Stimulated activated CD4-positive, alpha-beta T cell treated with anti-CD3 and anti-CD28 coated beads, Interleukin-4, amount 100 ng/mL, for 4 hours (primary cell): Measurements from ENCODE around the gene YPEL5.
"Not testable (repeated sequence)": the region's sequence is repeated elsewhere in the genome, so short reads cannot be mapped to it uniquely, and the experiment has no call there.

Experiments used
- DNase-seq, 2 experiments: peaks; one replicate each; pipeline ENCODE4 v3.0.0-alpha.2; 2020

Gene YPEL5

DNA sequence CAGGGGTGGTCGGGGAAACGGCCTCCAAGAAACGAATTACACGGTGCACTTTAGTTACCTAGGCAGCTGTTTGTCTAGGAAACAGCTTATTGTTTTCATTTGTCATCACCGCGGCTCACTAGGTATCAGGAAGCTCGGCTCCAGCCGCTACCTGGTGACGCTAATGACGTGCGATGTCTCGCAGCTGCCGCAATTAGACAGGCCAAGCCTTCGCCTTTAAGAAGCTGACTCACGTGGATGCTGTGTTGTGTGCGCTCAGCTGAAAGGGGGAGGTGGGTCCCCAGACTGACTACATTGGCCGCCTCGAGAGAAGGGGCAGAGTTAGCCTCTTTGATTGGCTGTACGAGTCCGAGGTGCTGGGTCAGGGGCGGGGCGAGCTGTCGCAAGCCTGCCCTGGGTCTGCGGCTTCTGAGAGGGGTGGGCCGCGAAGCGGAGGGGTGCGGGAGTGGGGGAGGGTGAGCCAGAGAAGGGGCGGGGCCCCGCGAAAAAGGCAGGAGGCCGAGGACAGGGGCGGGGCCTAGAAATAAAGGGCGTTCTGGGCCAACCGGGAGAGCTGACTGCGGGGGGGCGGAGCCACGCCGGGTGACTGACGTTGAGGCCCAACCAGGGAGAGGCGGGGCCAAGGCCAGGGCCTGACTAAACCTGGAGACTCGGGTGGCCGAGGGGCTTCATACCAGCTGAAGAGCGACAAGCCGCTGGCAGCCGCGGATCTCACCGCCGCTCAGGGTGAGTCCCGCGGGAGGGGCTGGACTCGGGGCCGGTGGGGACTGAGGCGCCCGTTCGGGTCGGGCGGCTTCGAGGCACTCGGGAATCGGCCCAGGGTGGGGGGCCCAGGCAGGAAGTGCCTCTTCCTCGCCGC, at the start of gene YPEL5:
YPEL5 (plus strand) TSS at position 671 of the 859 bp plus-strand sequence. CDS start 9,645 bp downstream, outside the sequence.
- DNase-seq, result peak; percentile 98 to 100

DNA sequence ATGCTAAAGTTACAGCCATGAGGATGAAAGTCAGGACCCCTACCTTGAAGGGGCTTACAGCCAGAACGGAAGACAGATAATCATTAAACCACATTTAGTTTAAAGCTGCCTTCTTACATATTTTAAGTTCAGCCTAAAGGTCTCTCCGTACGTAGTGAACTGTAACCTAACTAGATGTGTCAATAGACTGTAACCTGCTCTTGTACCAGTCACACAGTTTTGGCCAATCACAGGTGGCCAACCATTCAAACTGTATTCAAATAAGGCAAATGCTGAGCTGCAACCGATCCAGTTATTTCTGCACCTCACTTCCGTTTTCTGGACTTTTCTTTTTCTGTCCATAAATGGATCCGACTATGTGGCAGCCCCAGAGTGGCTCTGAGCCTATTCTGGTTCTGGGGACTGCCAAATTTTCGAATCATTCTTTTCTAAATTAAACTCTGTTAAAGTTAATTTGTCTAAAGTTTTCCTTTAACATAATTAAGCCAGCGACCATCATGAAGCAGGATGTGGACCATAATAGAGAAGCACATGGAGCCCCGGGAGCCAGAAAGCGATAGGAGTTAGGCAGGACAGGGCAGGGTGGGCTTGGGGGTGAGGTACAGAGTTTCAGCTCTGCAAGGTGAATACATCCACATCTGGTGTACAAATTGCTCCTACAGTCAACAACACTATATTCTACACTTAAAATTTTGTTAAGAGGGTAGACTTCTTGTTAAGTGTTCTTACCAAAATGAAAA, 48.4 kb upstream of the YPEL5 start:
- no peak for DNase-seq

DNA sequence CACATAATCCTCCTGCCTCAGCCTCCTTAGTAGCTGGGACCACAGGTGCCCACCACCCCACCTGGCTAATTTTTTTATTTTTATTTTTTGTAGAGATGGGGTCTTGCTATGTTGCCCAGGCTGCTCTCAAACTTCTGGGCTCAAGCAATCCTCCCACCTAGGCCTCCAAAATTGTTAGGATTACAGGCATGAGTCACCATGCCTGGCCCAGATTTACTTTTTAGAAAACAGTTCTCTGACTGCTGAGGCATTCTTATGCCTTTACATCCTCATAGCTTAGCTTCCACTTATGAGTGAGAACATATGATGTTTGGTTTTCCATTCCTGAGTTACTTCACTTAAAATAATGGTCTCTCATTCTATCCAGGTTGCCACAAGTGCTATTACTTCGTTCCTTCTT, 47.4 kb upstream of the YPEL5 start:
- DNase-seq, result not testable (repeated sequence)

DNA sequence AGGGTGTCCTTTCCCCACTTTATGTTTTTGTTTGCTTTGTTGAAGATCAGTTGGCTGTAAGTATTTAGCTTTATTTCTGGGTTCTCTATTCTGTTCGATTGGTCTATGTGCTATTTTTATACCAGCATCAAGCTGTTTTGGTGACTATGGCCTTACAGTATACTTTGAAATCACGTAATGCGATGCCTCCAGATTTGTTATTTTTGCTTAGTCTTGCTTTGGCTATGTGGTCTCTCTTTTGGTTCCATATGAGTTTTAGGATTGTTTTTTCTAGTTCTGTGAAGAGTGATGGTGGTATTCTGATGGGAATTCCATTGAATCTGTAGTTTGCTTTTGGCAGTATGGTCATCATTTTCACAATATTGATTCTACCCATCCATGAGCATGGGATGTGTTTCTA, 46.1 kb upstream of the YPEL5 start:
- DNase-seq, result not testable (repeated sequence)

DNA sequence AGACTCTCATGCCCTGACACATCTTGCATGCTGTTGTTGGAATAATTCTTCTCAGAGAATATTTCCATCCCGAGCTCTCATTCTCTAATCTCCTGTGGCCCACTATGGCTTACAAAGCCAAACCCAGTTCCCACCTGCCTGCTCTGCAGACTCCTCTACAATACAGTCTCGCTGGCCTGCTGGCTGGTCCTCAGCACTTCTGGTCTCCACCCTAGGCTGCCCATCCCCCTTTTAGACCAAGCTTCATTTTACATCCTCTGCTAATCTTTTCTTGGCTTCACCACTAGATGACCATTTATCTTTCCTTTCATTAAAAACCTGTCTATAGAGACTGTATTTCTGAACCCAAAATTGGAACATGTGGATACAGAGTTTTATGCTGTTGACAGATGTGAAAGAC, 42.5 kb upstream of the YPEL5 start:
- DNase-seq, result no peak

DNA sequence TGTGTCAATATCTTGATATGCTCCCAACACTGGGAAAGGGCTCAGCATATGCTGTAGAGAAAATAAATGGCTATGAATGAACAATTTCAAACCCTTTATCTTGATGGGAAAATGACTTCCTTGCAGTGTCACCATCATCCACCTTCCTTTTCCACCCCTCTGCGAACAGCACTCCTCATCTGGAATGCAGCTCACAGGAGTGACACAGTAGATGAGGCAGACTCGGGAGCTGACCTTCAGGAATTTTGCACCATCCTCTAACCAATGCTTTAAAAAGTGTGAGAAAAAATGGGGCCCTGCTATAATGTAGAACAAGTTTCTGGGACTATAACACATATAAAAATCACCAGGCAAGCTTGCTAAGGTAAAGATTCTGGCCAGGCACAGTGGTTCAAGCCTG, 41.3 kb upstream of the YPEL5 start:
- no peak for DNase-seq

DNA sequence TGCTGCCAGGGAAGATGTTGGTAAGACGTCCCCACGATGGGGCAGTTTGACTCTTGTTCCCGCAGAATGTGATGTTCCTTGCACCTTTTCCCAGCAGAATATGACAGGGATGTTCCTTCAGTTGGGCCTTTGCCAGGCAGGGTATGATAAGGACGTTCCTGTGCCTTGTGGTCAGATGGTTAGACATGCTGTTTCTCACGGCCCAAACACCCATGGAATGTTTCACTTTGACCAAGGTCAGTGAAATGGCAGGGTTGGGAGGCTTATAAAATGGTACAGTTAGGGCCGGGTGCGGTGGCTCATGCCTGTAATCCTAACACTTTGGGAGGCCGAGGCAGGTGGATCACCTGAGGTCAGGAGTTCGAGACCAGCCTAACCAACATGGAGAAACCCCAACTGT, 40.3 kb upstream of the YPEL5 start:
- DNase-seq, result no peak

DNA sequence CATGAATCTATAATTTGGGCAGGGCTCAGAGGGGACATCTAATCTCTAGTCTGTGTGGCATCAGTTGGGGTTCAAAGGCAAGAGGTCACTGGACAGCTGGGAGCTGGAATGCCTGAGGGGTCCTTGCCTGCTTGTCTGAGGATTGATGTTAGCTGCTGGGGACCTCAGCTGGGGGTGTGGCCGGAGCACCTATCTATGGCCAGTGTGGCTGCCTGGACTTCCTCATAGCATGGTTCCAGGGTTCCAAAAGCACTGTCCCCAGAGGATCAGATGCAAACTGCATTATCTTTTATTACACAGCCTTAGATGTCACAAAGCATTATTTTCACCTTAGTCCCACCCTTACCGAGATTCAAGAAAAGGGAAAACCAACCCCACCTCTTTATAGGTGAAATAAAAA, 38.6 kb upstream of the YPEL5 start:
- no peak for DNase-seq

DNA sequence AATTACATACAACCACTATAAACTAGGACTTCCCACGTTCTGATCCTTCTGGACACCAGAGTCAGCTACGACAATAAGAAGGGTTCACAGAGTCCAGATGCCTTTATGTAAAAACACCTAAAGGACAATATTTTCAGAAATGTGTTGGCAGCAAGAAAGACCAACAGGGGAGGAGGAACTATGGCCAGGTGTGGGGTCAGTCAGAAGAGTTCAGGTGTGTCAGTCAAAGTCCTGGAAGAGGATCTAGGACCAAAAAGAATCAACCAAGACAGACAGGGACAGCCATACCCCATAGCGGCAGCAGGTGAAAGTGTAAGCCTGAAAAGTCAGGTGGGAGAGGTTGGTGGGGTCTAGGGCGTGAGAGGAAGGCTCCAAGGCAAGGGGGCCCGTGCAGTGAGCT, 38.0 kb upstream of the YPEL5 start:
- DNase-seq, result no peak

DNA sequence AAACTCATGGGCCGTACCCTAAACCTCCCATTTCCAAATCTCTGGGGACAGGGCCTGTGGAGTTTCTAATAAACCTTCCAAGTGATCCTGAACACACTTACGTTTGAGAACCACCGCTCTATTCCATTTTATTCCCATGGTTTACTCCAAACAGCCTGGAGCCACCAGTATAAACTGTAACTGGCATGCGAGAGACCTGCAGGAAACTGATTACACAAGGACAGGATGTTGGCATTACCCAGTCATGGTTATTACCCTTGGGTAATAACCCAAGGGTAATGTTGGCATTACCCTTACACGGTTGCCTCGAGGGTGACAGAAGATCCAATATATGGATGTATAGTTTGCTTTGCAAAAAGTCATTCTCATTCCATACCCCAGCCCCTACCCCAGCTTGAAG, 37.0 kb upstream of the YPEL5 start:
- DNase-seq, result no peak

DNA sequence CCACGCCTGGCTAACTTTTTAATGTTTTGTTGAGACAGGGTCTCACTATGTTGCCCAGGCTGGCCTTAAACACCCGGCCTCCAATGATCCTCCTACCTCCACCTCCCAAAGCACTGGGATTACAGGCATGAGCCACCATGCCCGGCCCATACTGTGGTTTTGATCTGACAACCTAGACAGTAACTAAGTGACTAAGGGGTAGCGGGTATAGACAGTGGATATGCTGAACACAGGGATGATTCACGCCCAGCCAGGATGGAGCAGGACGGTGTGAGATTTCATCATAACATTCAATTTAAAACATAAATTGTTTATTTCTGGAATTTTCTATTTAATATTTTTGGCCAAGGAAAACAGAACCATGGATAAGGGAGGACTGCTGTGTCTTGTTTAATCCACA, 36.0 kb upstream of the YPEL5 start:
- DNase-seq, result no peak

DNA sequence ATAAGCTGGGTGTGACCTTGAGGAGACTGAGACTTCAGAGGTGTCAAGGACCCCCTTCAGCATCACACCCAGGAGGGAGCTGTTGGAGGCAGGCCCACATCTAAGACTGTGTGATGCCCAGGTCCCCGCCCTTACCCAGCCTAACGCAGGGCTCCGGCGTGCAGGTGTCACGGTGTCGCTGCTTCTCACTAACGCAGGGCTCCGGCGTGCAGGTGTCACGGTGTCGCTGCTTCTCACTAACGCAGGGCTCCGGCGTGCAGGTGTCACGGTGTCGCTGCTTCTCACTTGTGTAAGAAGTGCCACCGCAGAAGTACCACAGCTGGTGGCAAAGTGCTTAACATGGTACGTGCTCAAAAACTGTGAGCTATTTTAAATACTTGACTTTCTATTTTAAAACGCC, 35.6 kb upstream of the YPEL5 start:
- not testable (repeated sequence) for DNase-seq

DNA sequence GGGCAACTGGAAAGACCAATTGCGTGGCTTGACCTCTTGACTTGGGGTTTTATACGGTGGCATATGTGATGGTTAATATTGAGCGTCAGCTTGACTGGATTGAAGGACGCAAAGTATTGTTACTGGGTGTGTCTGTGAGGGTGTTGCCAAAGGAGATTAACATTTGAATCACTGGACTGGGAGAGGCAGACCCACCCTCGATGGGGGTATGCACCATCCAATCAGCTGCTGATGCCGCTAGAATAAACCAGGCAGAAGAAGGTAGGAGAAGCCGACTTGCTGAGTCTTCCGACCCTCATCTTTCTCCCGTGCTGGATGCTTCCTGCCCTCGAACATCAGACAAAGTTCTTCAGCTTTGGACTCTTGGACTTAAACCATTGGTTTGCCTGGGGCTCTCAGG, 34.2 kb upstream of the YPEL5 start:
- DNase-seq, result no peak

DNA sequence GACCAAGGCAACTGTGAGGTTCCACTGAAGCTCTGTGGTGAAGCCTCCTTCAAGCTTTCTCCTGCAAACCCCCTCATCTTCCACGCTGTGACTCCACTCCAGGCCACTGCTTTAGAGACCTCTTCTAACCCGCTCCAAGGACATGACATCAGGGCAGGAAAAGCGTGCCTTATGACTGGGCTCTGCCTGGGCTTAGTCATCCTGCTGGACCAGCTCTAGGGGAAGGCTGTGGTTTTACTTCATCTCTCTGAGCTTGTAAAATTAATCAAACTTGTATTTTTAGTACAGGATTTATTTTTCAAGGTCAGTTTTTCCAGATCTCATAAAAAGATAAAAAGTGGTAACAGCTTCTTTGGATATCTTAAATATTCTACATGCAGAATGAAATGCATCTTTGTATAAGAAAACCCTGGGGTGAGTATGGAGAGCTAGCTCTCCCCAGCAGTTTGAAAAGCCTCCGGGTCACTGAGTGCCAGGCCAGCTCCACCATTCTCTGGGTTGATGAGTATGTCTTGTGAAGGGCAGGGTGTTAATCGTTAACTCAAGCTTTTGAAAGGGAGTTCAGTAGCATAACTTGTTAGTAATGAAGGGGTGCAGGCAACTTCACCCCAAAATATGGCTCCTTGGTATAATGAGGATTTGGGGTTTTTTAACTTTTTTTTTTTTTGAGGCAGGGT, 33.1 kb upstream of the YPEL5 start:
- no peak for DNase-seq

DNA sequence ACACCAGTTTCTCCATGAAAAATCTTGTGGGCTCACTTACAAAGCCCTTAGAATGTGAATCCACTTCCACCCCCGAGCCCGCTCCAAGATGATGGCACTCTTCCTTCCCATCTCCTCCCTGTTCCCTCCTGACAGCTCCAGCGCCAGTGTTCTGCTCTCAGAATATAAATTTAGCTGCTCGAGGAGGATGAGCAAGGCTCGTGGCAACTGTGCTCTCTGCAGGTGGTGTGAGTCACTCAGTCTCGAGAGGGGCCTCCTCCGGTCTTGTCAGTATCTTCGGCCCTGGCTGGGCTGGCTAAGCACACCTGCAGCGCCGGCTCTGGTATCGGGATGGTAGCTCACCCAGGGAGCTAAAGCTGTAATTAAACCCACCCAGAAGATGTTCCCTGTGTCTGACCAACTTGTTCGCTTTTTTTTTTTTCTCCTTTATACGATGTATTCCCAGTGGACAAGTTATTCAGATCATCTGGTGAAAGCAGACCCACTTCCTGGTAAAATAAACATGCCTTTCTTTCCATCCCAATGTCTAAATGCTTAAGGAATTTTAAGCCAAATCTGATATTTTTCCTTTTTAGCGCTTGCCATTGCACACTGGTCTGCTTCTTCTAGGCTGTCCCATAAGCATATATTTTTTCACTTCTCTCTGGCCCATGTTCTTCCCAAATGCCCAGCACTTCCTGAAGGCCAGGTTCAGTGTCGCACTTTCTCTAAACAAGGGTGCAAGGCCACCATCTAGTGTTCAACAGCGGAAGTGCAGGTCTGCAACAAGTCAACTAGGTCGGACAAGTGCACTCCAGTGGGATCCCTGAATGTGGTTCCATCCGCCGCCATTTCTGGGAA, 31.4 kb upstream of the YPEL5 start:
- peak; percentile 37 to 43 for DNase-seq

DNA sequence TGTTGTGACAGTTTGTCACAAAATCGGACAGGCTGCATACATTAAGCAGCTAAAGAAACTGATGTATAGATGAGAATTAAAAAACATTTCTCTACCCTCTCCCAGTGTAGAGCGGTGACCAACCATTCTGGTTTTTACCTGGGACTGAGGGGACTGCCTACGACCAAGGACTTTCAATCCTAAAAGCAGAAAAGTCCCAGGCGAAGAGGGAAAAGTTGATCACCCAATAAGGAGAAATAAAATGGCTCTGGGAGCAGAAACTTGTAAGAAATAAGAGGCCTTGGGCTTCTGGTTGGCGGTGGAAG, 30.9 kb upstream of the YPEL5 start:
- no peak for DNase-seq

DNA sequence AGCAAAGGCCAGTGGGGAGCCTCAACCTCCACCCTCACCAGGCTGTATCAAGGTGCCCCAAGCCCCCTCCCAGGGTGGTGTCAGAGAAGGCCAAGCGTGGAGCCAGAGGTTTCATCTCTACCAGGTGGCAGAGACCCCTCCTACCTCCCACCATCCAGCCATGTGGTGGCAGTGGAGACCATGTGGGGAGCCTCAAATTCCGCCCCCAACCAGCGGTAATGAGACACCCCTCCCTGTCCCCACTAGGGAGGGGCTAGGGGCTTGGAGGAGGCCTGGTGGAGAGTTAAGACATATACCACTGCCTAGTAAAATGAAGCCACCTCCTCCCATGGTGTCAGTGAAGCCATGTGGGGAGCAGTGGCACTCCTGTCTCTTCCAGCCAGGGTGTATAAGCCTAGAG, 24.4 kb upstream of the YPEL5 start:
- DNase-seq, result no peak

DNA sequence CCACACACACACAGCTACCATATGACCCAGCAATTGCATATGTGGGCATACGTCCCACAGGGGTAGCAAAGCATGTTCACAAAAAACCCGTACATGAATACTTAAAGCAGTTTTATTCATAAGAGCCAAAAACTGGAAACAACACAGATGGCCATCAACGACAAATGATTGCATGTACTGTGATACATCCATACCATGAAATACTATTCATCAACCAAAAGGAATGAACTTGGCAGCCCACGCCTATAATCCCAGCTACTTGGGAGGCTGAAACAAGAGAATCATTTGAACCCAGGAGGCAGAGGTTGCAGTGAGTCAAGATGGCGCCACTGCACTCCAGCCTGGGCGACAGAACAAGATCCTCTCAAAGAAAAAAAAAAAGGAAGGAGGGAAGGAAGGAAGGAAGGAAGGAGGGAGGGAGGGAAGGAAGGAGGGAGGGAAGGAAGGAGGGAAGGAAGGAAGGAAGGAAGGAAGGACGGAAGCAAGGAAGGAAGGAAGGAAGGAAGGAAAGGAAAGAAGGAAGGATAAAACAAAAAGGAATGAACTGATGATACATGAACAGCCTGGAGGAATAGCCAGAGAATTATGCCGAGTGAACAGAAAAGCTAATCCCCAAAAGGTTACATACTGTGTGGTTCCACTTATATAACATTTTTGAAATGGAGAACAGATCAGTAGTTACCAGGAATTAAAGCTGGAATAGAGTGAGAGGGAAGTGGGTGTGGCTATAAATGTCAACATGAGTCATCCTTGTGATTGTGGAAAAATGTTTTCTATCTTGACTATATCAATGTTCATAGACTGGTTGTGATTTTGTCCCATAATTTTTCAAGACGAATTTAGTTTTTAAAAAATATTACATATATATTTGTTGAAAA, 19.6 kb upstream of the YPEL5 start:
- DNase-seq, result no peak

DNA sequence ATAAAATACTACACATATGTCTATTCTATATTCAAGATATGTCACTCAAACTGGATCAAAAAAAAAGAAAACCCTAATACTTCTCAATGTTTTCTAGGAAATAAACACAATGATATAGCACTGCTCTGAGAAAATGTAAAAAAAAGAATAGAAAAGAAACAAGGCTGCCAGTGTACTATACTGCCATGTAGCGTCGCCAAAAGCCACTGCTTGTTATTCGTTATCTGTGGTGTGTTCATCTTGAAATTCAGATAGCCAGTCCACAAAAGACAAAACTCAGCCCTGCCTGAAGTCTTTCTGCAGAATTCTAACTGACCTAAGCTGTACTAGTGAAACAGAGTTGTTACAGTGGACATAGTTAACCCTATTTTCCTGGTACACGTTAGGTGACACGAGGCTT, 12.2 kb upstream of the YPEL5 start:
- no peak for DNase-seq

DNA sequence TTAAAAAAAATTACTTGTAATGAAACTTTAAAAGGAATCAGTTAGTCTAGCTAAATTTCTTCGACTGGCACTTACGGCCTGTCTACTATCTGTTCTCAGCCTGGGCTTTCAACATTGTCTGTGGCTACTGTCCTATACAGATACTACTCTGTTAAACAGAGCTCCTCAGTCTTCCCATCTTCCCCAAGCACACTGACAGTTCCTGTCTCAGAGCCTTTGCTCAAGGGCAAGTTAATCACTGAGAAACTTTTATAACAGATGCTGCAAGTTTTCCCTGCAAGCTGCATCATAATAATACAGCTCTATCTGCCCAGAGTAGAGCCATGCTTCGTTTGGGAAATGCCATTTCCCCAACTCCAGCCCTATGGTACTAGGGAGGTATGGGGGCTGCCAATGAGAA, 11.3 kb upstream of the YPEL5 start:
- no peak for DNase-seq

DNA sequence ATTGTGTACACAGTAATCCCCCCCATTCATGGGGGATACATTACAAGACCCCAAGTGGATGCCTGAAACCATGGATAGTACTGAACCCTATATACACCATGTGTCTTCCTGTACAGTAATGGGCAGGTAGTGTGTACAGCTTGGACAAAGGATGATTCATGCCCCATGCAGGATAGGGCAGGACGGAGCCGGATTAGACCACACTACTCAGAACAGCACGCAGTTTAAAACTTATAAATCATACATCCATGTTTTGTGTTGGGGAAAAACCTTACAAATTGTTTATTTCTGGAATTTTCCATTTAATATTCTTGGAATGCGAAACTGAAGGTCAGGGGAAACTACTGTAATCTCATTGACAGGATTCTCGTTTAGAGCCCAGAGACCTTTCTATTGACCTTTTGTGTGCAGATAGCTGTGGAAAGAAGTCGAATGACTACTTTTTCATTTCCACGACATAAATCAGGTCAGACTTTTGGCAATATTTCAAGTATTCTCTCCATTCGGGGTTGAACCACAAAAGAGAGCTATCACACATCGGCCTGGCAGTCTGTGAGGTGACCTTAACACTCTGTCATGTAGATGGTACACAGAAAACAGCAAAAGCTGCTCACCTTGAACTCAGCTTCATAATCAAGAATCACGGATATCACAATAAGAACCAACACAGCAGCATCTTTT, 9.9 kb upstream of the YPEL5 start:
- no peak for DNase-seq
